OCI-LY3 (cell line): ENCODE measurements around the gene HSF5.

Experiments
- H2AFZ ChIP-seq: fragments of 200-600, 300-600 bp; shearing (Covaris generic); 2 replicates; pipeline ENCODE4 v1.6.0; 2014; ENCODE audit warnings: antibody characterized with exemption, low read depth, low read length
- H3K27ac ChIP-seq: fragments of 200-600, 300-600 bp; sonication (generic); 2 replicates; pipeline ENCODE4 v1.5.1; 2014; ENCODE audit warnings: mild to moderate bottlenecking, low read length, moderate library complexity, mixed read lengths
- H3K27me3 ChIP-seq: fragments of 200-600, 300-600 bp; sonication (generic); 2 replicates; pipeline ENCODE4 v1.6.1; 2014; ENCODE audit warnings: low read depth, low read length, mixed read lengths
- H3K36me3 ChIP-seq: fragments of 200-600, 300-600 bp; sonication (generic); replicated peaks from 2 replicates; pipeline ENCODE3; 2014; ENCODE audit warnings: low read depth, low read length, mixed read lengths
- H3K4me1 ChIP-seq: fragments of 300-600, 200-600 bp; sonication (generic); 2 replicates; pipeline ENCODE4 v1.6.1; 2014; ENCODE audit warnings: low read length, mixed read lengths
- H3K4me2 ChIP-seq: fragments of 200-600, 300-600 bp; sonication (generic); 2 replicates; pipeline ENCODE4 v1.6.1; 2014; ENCODE audit warnings: low read length, mixed read lengths
- H3K4me3 ChIP-seq: fragments of 300-600, 200-600 bp; sonication (generic); 2 replicates; pipeline ENCODE4 v1.5.1; 2014; ENCODE audit warnings: antibody characterized with exemption, mild to moderate bottlenecking, low read length, moderate library complexity
- H3K79me2 ChIP-seq: fragments of 300-600, 200-600 bp; shearing (Covaris generic); 2 replicates; pipeline ENCODE4 v1.6.1; 2014; ENCODE audit warnings: mild to moderate bottlenecking, low read length, mixed read lengths
- H3K9ac ChIP-seq: fragments of 300-600, 200-600 bp; shearing (Covaris generic); 2 replicates; pipeline ENCODE4 v1.6.0; 2014; ENCODE audit warnings: mild to moderate bottlenecking, low read length, moderate library complexity
- H3K9me3 ChIP-seq: fragments of 200-600, 300-600 bp; shearing (Covaris generic); 2 replicates; pipeline ENCODE4 v1.6.1; 2014; ENCODE audit warnings: low read length, mixed read lengths; ENCODE audit not compliant: insufficient read depth
- H4K20me1 ChIP-seq: fragments of 200-600, 300-600 bp; sonication (generic); 2 replicates; pipeline ENCODE4 v1.6.1; 2016; ENCODE audit warnings: low read length, mixed read lengths; ENCODE audit not compliant: insufficient read depth
- EZH2phosphoT487 ChIP-seq: fragments of 200-600 bp; shearing (Covaris generic); IDR thresholded peaks from 2 replicates; pipeline ENCODE4 v1.6.1; 2018; ENCODE audit warnings: antibody characterized with exemption, mixed run types, low read depth
- TF ChIP-seq, protein P1 (sequence below): fragments of 200-600, 300-600 bp; sonication (generic); IDR thresholded peaks from 2 replicates; pipeline ENCODE4 v1.5.1; 2014; ENCODE audit warnings: antibody characterized with exemption, low read length, low read depth

Gene HSF5

DNA sequence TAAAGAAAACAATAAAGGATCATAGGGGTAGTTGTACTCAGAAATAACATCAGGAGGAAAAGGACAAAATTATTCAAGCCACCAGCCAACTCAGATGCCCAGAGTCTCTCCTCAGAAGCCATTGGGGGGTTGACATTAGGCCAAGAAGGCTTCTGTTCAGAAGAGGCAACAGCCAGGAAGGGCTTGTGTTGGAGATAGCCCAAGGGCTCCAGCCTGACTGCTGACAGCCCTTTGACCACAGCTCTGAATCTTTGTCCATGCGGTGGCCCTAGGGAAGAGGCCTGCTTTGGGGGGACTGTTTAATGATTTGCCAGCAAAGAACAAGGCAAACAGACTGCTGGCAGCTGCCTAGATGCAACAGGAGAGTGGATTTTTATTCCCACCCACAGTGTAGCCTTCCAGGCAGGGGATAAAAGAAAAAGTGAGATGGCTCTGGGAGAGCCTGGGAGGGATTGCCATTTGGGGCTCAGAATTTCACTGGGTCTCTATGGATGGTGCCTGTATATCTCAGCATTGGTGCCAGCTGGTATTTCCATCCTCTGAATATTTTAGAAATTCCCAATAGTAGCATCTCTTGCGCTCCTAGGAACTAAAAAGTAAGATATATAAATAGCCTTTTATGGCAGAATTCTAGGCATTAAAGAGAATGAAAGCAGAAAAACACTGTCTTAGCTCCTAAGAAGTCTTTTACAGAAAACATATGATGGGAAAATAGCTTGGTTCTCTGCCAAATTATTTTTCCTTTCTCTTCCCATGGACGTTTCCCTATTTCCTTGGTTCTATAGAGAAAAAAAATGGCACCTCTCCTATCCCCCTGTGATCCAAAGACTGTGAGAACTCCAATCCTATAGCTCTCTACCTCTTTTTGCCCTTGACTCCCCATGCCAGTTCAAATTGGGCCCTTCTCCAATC is 106.8 kb downstream of the HSF5 start:
- H3K27me3 ChIP-seq = no peaks in the 10 kb centered on the region
- no peak overlapping the region for H3K9ac ChIP-seq
- H3K36me3 ChIP-seq = no peaks in the 10 kb centered on the region
- TF ChIP-seq, protein P1, sequence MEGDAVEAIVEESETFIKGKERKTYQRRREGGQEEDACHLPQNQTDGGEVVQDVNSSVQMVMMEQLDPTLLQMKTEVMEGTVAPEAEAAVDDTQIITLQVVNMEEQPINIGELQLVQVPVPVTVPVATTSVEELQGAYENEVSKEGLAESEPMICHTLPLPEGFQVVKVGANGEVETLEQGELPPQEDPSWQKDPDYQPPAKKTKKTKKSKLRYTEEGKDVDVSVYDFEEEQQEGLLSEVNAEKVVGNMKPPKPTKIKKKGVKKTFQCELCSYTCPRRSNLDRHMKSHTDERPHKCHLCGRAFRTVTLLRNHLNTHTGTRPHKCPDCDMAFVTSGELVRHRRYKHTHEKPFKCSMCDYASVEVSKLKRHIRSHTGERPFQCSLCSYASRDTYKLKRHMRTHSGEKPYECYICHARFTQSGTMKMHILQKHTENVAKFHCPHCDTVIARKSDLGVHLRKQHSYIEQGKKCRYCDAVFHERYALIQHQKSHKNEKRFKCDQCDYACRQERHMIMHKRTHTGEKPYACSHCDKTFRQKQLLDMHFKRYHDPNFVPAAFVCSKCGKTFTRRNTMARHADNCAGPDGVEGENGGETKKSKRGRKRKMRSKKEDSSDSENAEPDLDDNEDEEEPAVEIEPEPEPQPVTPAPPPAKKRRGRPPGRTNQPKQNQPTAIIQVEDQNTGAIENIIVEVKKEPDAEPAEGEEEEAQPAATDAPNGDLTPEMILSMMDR = no peak
- no peak for TF ChIP-seq EZH2phosphoT487
- no peak overlapping the region for H3K4me3 ChIP-seq
- H4K20me1 ChIP-seq = no peaks in the 10 kb centered on the region
- peaks cover 27% of the 10 kb centered on the region for H3K4me1 ChIP-seq
- H3K9me3 ChIP-seq = no peaks in the 10 kb centered on the region
- H3K79me2 ChIP-seq = no peaks in the 10 kb centered on the region
- no peak overlapping the region for H2AFZ ChIP-seq
- H3K4me2 ChIP-seq = peak overlapping the region; percentile 92; the same call in 1 of the 2 replicates
- no peak overlapping the region for H3K27ac ChIP-seq

DNA sequence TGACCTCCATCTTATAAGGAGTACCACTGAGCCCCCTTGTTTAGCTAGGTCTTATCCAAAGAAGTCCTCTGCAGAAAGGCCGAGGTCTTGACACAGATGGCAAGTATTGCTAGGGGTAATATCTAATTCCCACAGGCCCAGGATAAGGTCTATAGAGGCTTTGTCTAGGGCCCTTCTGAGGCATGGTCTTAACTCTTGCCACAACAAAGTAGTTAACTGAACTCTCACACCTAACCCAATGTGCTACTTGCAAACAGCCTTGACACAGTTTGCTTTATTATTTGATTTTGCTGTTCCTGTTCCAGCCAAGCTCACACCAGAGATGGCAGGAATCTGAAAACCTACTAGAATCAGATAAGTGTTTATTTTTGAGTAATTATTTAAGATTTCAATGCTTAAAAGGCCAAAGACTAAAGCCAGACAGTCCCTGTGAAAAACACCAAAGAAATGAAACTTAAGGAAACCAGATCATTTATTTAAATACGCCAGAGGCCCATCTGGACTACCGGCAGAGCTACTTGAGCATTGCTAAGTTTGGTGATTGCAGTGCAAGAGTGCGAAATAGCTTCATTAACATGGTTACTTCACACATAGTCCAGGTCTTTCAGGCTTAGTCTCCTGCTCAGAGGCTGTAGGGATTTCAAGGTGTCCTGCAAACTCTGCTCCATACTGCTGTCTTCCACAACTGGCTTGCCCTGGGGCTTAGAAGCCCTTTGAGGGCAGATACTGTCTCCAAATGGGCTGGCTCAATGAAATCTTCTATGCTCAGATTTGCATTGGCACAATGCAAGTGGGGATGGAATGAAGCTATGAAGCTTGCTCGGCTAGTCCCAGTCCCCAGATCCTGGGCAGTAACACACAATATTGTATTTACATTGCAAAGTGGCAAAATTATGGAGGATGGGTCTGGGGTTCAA is 107.7 kb downstream of the HSF5 start:
- Histone ChIP-seq H3K4me3 (no peak overlapping the region), H3K4me1 (peaks cover 33% of the 10 kb centered on the region), H3K27ac (no peak overlapping the region), H3K4me2 (no peak overlapping the region), H3K36me3 (no peaks in the 10 kb centered on the region), H3K79me2 (no peaks in the 10 kb centered on the region), H3K9me3 (no peaks in the 10 kb centered on the region), H2AFZ (no peak overlapping the region), H3K27me3 (no peaks in the 10 kb centered on the region), H3K9ac (no peak overlapping the region), H4K20me1 (no peaks in the 10 kb centered on the region)
- no peak for TF ChIP-seq EZH2phosphoT487
- TF ChIP-seq, protein P1 = no peak

DNA sequence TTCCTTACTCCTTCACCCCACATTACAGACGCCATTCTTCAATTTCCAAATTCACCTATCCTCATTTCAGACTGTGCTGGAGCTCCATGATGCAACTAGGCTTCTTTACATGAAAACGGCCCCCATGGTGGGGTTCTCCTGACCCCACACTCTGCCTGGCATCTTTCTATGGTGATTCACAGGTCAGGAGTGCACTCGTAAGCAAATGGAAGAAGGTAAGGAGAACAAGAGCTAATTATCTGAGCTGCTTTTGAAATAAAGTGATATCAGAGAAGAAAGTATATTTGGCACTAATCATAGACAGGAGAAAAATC is 108.7 kb downstream of the HSF5 start:
- no peak overlapping the region for H3K27ac ChIP-seq
- no peak overlapping the region for H3K4me3 ChIP-seq
- H3K36me3 ChIP-seq = no peaks in the 10 kb centered on the region
- H3K4me2 ChIP-seq = no peak overlapping the region
- H4K20me1 ChIP-seq = no peaks in the 10 kb centered on the region
- TF ChIP-seq EZH2phosphoT487 = no peak
- TF ChIP-seq, protein P1 = no peak
- H3K4me1 ChIP-seq = peaks cover 33% of the 10 kb centered on the region
- no peak overlapping the region for H2AFZ ChIP-seq
- H3K9me3 ChIP-seq = no peaks in the 10 kb centered on the region
- no peak overlapping the region for H3K9ac ChIP-seq
- no peaks in the 10 kb centered on the region for H3K27me3 ChIP-seq
- no peaks in the 10 kb centered on the region for H3K79me2 ChIP-seq
